Measurements from ENCODE around the gene ERC2.

GRCh38 chr3:56323986-56324420 is 144.3 kb downstream of the ERC2 start:
- no peak for TF ChIP-seq POLR2AphosphoS5 (IDR thresholded peaks at IDR 0.05)
- TF ChIP-seq, protein P1, sequence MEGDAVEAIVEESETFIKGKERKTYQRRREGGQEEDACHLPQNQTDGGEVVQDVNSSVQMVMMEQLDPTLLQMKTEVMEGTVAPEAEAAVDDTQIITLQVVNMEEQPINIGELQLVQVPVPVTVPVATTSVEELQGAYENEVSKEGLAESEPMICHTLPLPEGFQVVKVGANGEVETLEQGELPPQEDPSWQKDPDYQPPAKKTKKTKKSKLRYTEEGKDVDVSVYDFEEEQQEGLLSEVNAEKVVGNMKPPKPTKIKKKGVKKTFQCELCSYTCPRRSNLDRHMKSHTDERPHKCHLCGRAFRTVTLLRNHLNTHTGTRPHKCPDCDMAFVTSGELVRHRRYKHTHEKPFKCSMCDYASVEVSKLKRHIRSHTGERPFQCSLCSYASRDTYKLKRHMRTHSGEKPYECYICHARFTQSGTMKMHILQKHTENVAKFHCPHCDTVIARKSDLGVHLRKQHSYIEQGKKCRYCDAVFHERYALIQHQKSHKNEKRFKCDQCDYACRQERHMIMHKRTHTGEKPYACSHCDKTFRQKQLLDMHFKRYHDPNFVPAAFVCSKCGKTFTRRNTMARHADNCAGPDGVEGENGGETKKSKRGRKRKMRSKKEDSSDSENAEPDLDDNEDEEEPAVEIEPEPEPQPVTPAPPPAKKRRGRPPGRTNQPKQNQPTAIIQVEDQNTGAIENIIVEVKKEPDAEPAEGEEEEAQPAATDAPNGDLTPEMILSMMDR (IDR thresholded peaks at IDR 0.05): no peak
